ENCODE results near the gene VIL1.

Gene VIL1

DNA sequence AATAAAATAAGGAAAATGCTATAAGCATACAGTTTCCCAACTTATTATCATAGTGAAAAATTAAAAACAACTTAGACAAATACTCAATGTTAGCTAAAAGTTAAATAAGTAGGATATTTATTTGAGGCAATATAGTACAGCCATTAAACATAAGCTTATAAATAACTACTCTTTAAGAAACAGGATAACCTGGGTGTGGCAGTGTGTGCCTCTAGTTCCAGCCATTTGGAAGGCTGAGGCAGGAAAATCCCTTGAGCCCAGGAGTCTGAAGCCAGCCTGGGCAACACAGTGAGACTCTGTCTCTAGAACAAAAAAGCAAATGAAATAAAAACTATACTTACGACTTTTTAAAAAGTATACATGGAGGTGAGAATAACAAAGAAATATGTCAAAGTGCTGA lies 39.7 kb downstream of the VIL1 start:
- H3K36me3 Mint-ChIP-seq (ENCODE audit: low read depth), result peaks cover 79% of the 10 kb centered on the region
- H3K27ac Mint-ChIP-seq, result no peak overlapping the region
- H3K4me3 Mint-ChIP-seq, result no peak overlapping the region
- no peak for DNase-seq
- TF ChIP-seq, protein P1, sequence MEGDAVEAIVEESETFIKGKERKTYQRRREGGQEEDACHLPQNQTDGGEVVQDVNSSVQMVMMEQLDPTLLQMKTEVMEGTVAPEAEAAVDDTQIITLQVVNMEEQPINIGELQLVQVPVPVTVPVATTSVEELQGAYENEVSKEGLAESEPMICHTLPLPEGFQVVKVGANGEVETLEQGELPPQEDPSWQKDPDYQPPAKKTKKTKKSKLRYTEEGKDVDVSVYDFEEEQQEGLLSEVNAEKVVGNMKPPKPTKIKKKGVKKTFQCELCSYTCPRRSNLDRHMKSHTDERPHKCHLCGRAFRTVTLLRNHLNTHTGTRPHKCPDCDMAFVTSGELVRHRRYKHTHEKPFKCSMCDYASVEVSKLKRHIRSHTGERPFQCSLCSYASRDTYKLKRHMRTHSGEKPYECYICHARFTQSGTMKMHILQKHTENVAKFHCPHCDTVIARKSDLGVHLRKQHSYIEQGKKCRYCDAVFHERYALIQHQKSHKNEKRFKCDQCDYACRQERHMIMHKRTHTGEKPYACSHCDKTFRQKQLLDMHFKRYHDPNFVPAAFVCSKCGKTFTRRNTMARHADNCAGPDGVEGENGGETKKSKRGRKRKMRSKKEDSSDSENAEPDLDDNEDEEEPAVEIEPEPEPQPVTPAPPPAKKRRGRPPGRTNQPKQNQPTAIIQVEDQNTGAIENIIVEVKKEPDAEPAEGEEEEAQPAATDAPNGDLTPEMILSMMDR (IDR thresholded peaks at IDR 0.05), result no peak
- H3K4me1 Mint-ChIP-seq, result no peaks in the 10 kb centered on the region
- no peaks in the 10 kb centered on the region for H3K27me3 Mint-ChIP-seq (ENCODE audit: low read depth, poor library complexity)
- no peaks in the 10 kb centered on the region for H3K9me3 Mint-ChIP-seq

- Mint-ChIP-seq H3K36me3 (ENCODE audit: low read depth) (peaks cover 72% of the 10 kb centered on the region), H3K9me3 (no peaks in the 10 kb centered on the region), H3K27me3 (ENCODE audit: low read depth, poor library complexity) (no peaks in the 10 kb centered on the region), H3K4me3 (no peak overlapping the region), H3K27ac (no peak overlapping the region), H3K4me1 (no peaks in the 10 kb centered on the region)
- DNase-seq, result no peak
- TF ChIP-seq, protein P1 (IDR thresholded peaks at IDR 0.05), result peak; percentile 41
These were observed 47.2 kb downstream of the VIL1 start for GRCh38 chr2:218465987-218466633.

DNA sequence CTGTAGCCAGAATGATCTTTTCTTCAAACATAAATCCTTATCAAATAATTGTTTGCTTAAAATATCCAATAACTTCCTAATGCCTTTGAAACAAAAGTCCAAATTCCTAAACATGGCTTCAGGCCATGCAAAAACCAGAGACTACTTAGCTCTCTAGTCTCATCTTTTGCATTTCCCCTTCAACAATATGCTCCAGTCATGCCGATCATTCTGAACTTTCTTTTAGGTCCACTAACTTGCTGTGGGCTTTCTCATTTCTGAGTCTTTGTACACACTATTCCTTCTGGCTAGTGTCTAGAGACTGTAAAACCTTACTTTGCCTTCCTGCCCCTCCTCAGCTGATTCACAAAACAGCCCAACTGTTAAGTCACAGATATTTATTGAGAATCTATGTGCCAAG lies 51.5 kb downstream of the VIL1 start:
- Mint-ChIP-seq H3K27ac (no peak overlapping the region), H3K36me3 (ENCODE audit: low read depth) (peaks cover 69% of the 10 kb centered on the region), H3K27me3 (ENCODE audit: low read depth, poor library complexity) (no peaks in the 10 kb centered on the region), H3K4me3 (no peak overlapping the region), H3K4me1 (no peaks in the 10 kb centered on the region), H3K9me3 (no peaks in the 10 kb centered on the region)
- TF ChIP-seq, protein P1 (IDR thresholded peaks at IDR 0.05), result no peak
- DNase-seq, result no peak

DNA sequence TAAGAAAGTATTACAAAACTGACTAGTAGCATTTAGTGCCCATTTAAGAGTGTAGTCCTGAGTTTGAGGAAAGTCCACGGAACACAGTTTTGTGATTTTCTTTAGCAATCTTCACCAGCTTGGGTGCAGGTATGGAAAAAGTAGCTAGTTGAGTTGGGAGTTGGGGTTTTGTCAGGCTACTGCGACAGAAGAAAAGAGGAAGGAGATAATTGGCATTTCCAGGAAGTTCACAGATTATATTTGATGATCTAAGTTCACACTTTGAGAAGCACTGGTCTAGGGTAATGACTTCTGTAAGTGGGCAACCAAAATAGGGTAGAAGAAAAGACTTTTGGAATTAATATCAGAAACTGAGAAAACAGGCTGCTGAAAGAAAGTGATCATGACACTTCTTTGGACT lies 52.1 kb downstream of the VIL1 start:
- Mint-ChIP-seq H3K4me3 (no peak overlapping the region), H3K36me3 (ENCODE audit: low read depth) (peaks cover 63% of the 10 kb centered on the region), H3K4me1 (no peaks in the 10 kb centered on the region), H3K27ac (no peak overlapping the region), H3K27me3 (ENCODE audit: low read depth, poor library complexity) (no peaks in the 10 kb centered on the region), H3K9me3 (no peaks in the 10 kb centered on the region)
- DNase-seq, result no peak
- TF ChIP-seq, protein P1 (IDR thresholded peaks at IDR 0.05), result no peak

DNA sequence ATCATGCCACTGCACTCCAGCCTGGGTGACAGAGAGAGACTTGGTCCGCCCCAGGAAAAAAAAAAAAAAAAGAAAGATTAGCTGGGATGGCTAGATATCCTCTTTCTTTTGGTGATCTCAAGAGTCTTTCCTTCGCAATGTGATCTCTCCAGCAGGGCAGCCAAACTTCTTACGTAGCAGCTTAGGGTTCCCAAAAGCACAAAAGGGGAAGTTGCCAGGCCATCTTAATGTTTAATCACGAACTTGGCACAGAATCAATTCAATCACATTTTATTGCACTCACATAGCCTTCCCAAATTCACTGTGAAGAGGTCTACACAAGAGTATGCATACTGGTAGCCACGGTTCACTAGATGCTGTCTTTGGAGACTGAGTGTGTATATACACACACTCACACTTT lies 53.1 kb downstream of the VIL1 start:
- TF ChIP-seq, protein P1 (IDR thresholded peaks at IDR 0.05), result no peak
- DNase-seq, result no peak
- Mint-ChIP-seq H3K27ac (no peak overlapping the region), H3K27me3 (ENCODE audit: low read depth, poor library complexity) (no peaks in the 10 kb centered on the region), H3K4me3 (no peak overlapping the region), H3K36me3 (ENCODE audit: low read depth) (peaks cover 62% of the 10 kb centered on the region), H3K4me1 (no peaks in the 10 kb centered on the region), H3K9me3 (no peaks in the 10 kb centered on the region)

- Mint-ChIP-seq H3K27ac (no peak overlapping the region), H3K27me3 (ENCODE audit: low read depth, poor library complexity) (no peaks in the 10 kb centered on the region), H3K36me3 (ENCODE audit: low read depth) (peaks cover 66% of the 10 kb centered on the region), H3K4me1 (no peaks in the 10 kb centered on the region), H3K9me3 (no peaks in the 10 kb centered on the region), H3K4me3 (no peak overlapping the region)
- TF ChIP-seq, protein P1 (IDR thresholded peaks at IDR 0.05), result no peak
- no peak for DNase-seq
These were observed 54.1 kb downstream of the VIL1 start for GRCh38 chr2:218472988-218473387.
